H1 (cell line): ENCODE data around the gene EEIG2. TPM values are rescaled to one million over a fixed set of nuclear protein-coding genes. Genes with fewer than 3 reads are reported as not detected.

Experiments used
- CTCF ChIA-PET: fragments of 300-600 bp; sonication (Branson Sonifier 250); formaldehyde crosslinking; loops from one replicate; lab custom pipeline; 2021; ENCODE audit not compliant: partially characterized antibody; lab: Charles Lee
- POLR2A ChIA-PET: fragments of 300-600 bp; sonication (Branson Sonifier 250); formaldehyde crosslinking; loops from one replicate; lab custom pipeline; 2021; ENCODE audit warnings: inconsistent platforms; ENCODE audit not compliant: partially characterized antibody; lab: Charles Lee
- DNase-seq, 2 experiments: peaks; one replicate each; pipeline versions ENCODE4 v3.0.0 to v3.0.0-alpha.2; 2010 to 2022; ENCODE audit warnings: low spot score in 2 of 2, low read depth in 1 of 2, mixed read lengths in 1 of 2
- FAIRE-seq: peaks from 2 replicates; lab custom pipeline; 2011; peaks lifted over from hg19 to GRCh38; lab: Jason Lieb, UNC
- H2AFZ ChIP-seq: 2 replicates; pipeline ENCODE4 v1.8.1; 2012; ENCODE audit warnings: low read length, inconsistent platforms
- H2AK5ac ChIP-seq: 2 replicates; pipeline ENCODE4 v1.6.1; 2013; ENCODE audit warnings: low read depth, low read length
- H2BK120ac ChIP-seq: replicated peaks from 2 replicates; pipeline ENCODE3; 2013; ENCODE audit warnings: low read depth, low read length, inconsistent platforms
- H2BK12ac ChIP-seq: 2 replicates; pipeline ENCODE4 v1.6.1; 2013; ENCODE audit warnings: low read depth, low read length
- H2BK15ac ChIP-seq: 2 replicates; pipeline ENCODE4 v1.6.1; 2013; ENCODE audit warnings: low read length
- H2BK20ac ChIP-seq: 2 replicates; pipeline ENCODE4 v1.6.1; 2013; ENCODE audit warnings: low read length
- H2BK5ac ChIP-seq: 2 replicates; pipeline ENCODE4 v1.6.1; 2013; ENCODE audit warnings: low read depth, low read length
- H3K14ac ChIP-seq: 2 replicates; pipeline ENCODE4 v1.6.1; 2013; ENCODE audit warnings: inconsistent platforms; ENCODE audit not compliant: insufficient read length
- H3K18ac ChIP-seq: 2 replicates; pipeline ENCODE4 v1.6.1; 2013; ENCODE audit warnings: low read length; ENCODE audit errors: extremely low read depth
- H3K23ac ChIP-seq: 2 replicates; pipeline ENCODE4 v1.6.1; 2013; ENCODE audit warnings: inconsistent platforms; ENCODE audit not compliant: insufficient read length
- H3K23me2 ChIP-seq: 2 replicates; pipeline ENCODE4 v1.6.1; 2013; ENCODE audit warnings: low read depth, low read length
- H3K27ac ChIP-seq: 2 replicates; pipeline ENCODE4 v1.6.1; 2011; ENCODE audit warnings: low read depth, low read length, inconsistent platforms
- H3K27me3 ChIP-seq, 4 experiments: replicated peaks in 1 of 4; 1 replicate in 1 of 4; 2 replicates in 3 of 4; pipeline versions ENCODE4 v1.6.1 to v1.8.1; 2011 to 2013; ENCODE audit warnings: low read length in 3 of 4, mild to moderate bottlenecking in 3 of 4, inconsistent platforms in 2 of 4, mixed read lengths in 2 of 4, moderate library complexity in 1 of 4; ENCODE audit not compliant: control insufficient read depth in 3 of 4, insufficient read depth in 3 of 4; ENCODE audit errors: extremely low read depth in 1 of 4
- H3K36me3 ChIP-seq, 4 experiments: 2 replicates each; pipeline versions ENCODE4 v1.6.1 to v1.8.1; 2011 to 2013; ENCODE audit warnings: mild to moderate bottlenecking in 4 of 4, low read length in 3 of 4, moderate library complexity in 2 of 4, control low read depth in 1 of 4, inconsistent platforms in 1 of 4; ENCODE audit not compliant: insufficient read depth in 4 of 4, control insufficient read depth in 2 of 4
- H3K4ac ChIP-seq: replicated peaks from 2 replicates; pipeline ENCODE3; 2013; ENCODE audit warnings: low read length, low read depth, mixed read lengths, inconsistent platforms; ENCODE audit not compliant: insufficient read length
- H3K4me1 ChIP-seq, 4 experiments: replicated peaks in 1 of 4; 1 replicate in 1 of 4; 2 replicates in 3 of 4; pipeline versions ENCODE4 v1.6.1 to v1.8.1; 2011 to 2013; ENCODE audit warnings: low read length in 3 of 4, inconsistent platforms in 2 of 4, mixed read lengths in 1 of 4; ENCODE audit not compliant: insufficient read depth in 4 of 4, control insufficient read depth in 3 of 4
- H3K4me2 ChIP-seq, 2 experiments: 2 replicates each; pipeline versions ENCODE4 v1.6.1 to v1.8.1; 2011 to 2013; ENCODE audit warnings: low read depth in 2 of 2, low read length in 2 of 2, control low read depth in 1 of 2, inconsistent platforms in 1 of 2, mild to moderate bottlenecking in 1 of 2; ENCODE audit not compliant: insufficient read depth in 1 of 2
- H3K4me3 ChIP-seq, 4 experiments: fragments of 200-600, 300-600 bp in 1 of 4; sonication (generic), shearing (Covaris generic), sonication (Bioruptor Twin) in 1 of 4; 2 replicates each; pipeline versions ENCODE4 v1.5.1 to v1.8.1; 2011 to 2016; ENCODE audit warnings: low read length in 4 of 4, low read depth in 3 of 4, control low read depth in 2 of 4, inconsistent platforms in 2 of 4, mild to moderate bottlenecking in 2 of 4, mixed read lengths in 1 of 4, moderate library complexity in 1 of 4; ENCODE audit not compliant: insufficient read depth in 2 of 4; ENCODE audit errors: extremely low read depth in 1 of 4
- H3K56ac ChIP-seq: replicated peaks from 2 replicates; pipeline ENCODE3; 2013; ENCODE audit warnings: low read depth, mild to moderate bottlenecking, mixed read lengths, low read length, inconsistent platforms; ENCODE audit not compliant: insufficient read length
- H3K79me1 ChIP-seq: 2 replicates; pipeline ENCODE4 v1.6.1; 2013; ENCODE audit warnings: low read depth, low read length, control low read depth
- H3K79me2 ChIP-seq, 2 experiments: 2 replicates each; pipeline versions ENCODE4 v1.6.1 to v1.8.1; 2012 to 2013; ENCODE audit warnings: low read length in 2 of 2, mild to moderate bottlenecking in 2 of 2, inconsistent platforms in 1 of 2; ENCODE audit not compliant: insufficient read depth in 2 of 2, control insufficient read depth in 1 of 2
- H3K9ac ChIP-seq, 4 experiments: replicated peaks in 1 of 4; 1 replicate in 1 of 4; 2 replicates in 3 of 4; pipeline versions ENCODE4 v1.6.1 to v1.8.1; 2011 to 2013; ENCODE audit warnings: low read depth in 3 of 4, low read length in 3 of 4, control low read depth in 2 of 4, mild to moderate bottlenecking in 2 of 4, moderate library complexity in 2 of 4, inconsistent platforms in 1 of 4; ENCODE audit errors: extremely low read depth in 1 of 4
- H3K9me3 ChIP-seq, 2 experiments: 2 replicates each; pipeline versions ENCODE4 v1.6.1 to v1.8.1; 2012 to 2013; ENCODE audit warnings: mild to moderate bottlenecking in 2 of 2, moderate library complexity in 2 of 2, control low read depth in 1 of 2, inconsistent platforms in 1 of 2, low read depth in 1 of 2, low read length in 1 of 2, mixed read lengths in 1 of 2; ENCODE audit not compliant: insufficient read depth in 2 of 2
- H4K20me1 ChIP-seq, 2 experiments: replicated peaks in 1 of 2; 2 replicates each; pipeline versions ENCODE3 to v1.8.1; 2011 to 2013; ENCODE audit warnings: inconsistent platforms in 2 of 2, low read length in 2 of 2, mild to moderate bottlenecking in 1 of 2; ENCODE audit not compliant: insufficient read depth in 2 of 2, control insufficient read depth in 1 of 2
- H4K5ac ChIP-seq: 2 replicates; pipeline ENCODE4 v1.6.1; 2013; ENCODE audit warnings: low read length, low read depth, mixed read lengths, inconsistent platforms; ENCODE audit not compliant: insufficient read length
- H4K8ac ChIP-seq: 2 replicates; pipeline ENCODE4 v1.8.0; 2013; ENCODE audit warnings: mild to moderate bottlenecking, moderate library complexity, low read length, inconsistent platforms; ENCODE audit not compliant: insufficient read depth; ENCODE audit errors: extremely low read depth
- H4K91ac ChIP-seq: replicated peaks from 2 replicates; pipeline ENCODE3; 2013; ENCODE audit warnings: low read length, mixed read lengths, inconsistent platforms; ENCODE audit not compliant: insufficient read length
- PHF8 ChIP-seq: fragments of 200-600 bp; sonication (generic); conservative IDR thresholded peaks from 2 replicates; pipeline ENCODE4 v1.7.1; 2012; ENCODE audit warnings: low read depth, mild to moderate bottlenecking, inconsistent platforms, low read length, moderate library complexity
- POLR2AphosphoS5 ChIP-seq: IDR thresholded peaks from 2 replicates; pipeline ENCODE4 v1.6.1; 2011; ENCODE audit warnings: low read depth, low read length
- polyA plus RNA-seq, 7 experiments: library from polyadenylated mRNA; depleted of rRNA in 3 of 7; stranded (reverse) in 5 of 7; unstranded in 2 of 7; fragments of >200 nt in 5 of 7; fragments of 200-250 nt in 2 of 7; gene quantifications; 1 replicate in 5 of 7; 2 replicates in 1 of 7; 4 replicates in 1 of 7; pipeline versions ENCODE4 v1.2.1 to v1.2.3, GENCODE V29; 2011 to 2013; ENCODE audit warnings: missing spikeins in 2 of 7, mixed read lengths in 2 of 7
- total RNA-seq: library from RNA; stranded (reverse); fragmentation: NEBNext Ultra II Directional; extraction: Animal tissue kit (Norgen Biotek cat#: 25700); gene quantifications from 2 replicates; pipeline ENCODE4 v1.2.1, GENCODE V29; 2021

Gene EEIG2
- total and polyA plus RNA-seq, 2 of the 8 experiments (the other 6 are each of a cell fraction or from before 2014, with no cell fraction given), result 6.1 to 20.1 TPM

DNA sequence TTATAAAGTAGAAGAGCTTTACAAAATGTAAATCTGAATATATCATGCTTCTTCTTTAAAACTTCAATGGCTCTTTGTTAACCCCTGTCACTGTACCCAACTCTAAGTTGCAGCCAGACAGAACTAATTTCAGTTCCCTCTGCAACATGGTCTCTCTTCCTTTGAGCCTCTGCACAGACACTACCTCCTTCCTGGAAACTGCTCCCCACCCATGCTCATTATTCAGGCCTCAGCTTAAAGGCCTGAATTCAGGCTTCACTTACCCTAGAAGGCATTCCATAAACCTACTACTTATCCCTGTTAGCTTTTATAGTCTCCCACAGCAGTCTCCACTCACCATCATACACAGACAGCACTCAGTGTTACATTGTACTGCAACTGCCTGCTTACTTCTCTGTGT is 2.6 kb upstream of the EEIG2 start:
- no peak overlapping the region for H2BK20ac ChIP-seq
- H3K36me3 ChIP-seq, result no peaks in the 10 kb centered on the region
- no peaks in the 10 kb centered on the region for H3K27me3 ChIP-seq
- H3K4me1 ChIP-seq, result peaks cover 0 to 11% (median 3%) of the 10 kb centered on the region in 4 experiments; a peak in 5 of 7 replicates
- H3K4me2 ChIP-seq, result no peak overlapping the region
- DNase-seq, result no peak
- peaks cover 0 to 5% of the 10 kb centered on the region in 2 experiments; a peak in 2 of 4 replicates for H3K79me2 ChIP-seq
- no peak overlapping the region for H2BK5ac ChIP-seq
- H4K91ac ChIP-seq, result no peak overlapping the region
- ChIA-PET CTCF (interaction anchor here (0.7 to 0.8 kb wide), 2 partner anchors 44 to 239 kb away, joined by 3 read pairs; no protein-coding TSS in a partner anchor), POLR2A (no interaction called here)
- no peak overlapping the region for H3K27ac ChIP-seq
- no peak overlapping the region for H3K56ac ChIP-seq
- H3K23ac ChIP-seq, result no peak overlapping the region
- FAIRE-seq, result no peak
- no peaks in the 10 kb centered on the region for H3K79me1 ChIP-seq
- H3K14ac ChIP-seq, result no peak overlapping the region
- TF ChIP-seq PHF8 (no peak), POLR2AphosphoS5 (no peak)
- H3K18ac ChIP-seq, result no peak overlapping the region
- no peak overlapping the region for H3K4ac ChIP-seq
- no peaks in the 10 kb centered on the region for H3K9me3 ChIP-seq
- no peak overlapping the region for H2BK15ac ChIP-seq
- peaks cover 7% of the 10 kb centered on the region; the same call in 1 of the 2 replicates for H3K23me2 ChIP-seq
- H3K4me3 ChIP-seq, result no peak overlapping the region
- no peak overlapping the region for H2BK12ac ChIP-seq
- H2AK5ac ChIP-seq, result no peak overlapping the region
- H4K8ac ChIP-seq, result no peak overlapping the region
- H4K20me1 ChIP-seq, result peaks cover 0 to 2% of the 10 kb centered on the region in 2 experiments
- no peak overlapping the region for H2BK120ac ChIP-seq
- H4K5ac ChIP-seq, result no peak overlapping the region
- no peak overlapping the region; the same call in 1 of the 2 replicates for H2AFZ ChIP-seq
- H3K9ac ChIP-seq, result no peak overlapping the region
